Ishikawa (cell line): ENCODE data around the gene CAMTA1.

Source experiments
- CEBPB ChIP-seq: IDR thresholded peaks from 2 replicates; pipeline ENCODE4 v1.6.1; 2012
- CREB1 ChIP-seq: IDR thresholded peaks from 2 replicates; pipeline ENCODE4 v1.6.1; 2012; ENCODE audit warnings: low read depth
- EGR1 ChIP-seq: IDR thresholded peaks from 2 replicates; pipeline ENCODE4 v1.6.1; 2012
- EP300 ChIP-seq: IDR thresholded peaks from 2 replicates; pipeline ENCODE4 v1.6.1; 2012; ENCODE audit warnings: borderline replicate concordance
- FOXM1 ChIP-seq: IDR thresholded peaks from 2 replicates; pipeline ENCODE4 v1.6.1; 2012; ENCODE audit warnings: low read depth, borderline replicate concordance
- NFIC ChIP-seq: IDR thresholded peaks from 2 replicates; pipeline ENCODE4 v1.6.1; 2012
- RAD21 ChIP-seq: IDR thresholded peaks from 2 replicates; pipeline ENCODE4 v1.6.1; 2012; ENCODE audit warnings: low read depth
- TAF1 ChIP-seq: IDR thresholded peaks from 2 replicates; pipeline ENCODE4 v1.6.1; 2012; ENCODE audit warnings: low read depth, mild to moderate bottlenecking
- TCF12 ChIP-seq: IDR thresholded peaks from 2 replicates; pipeline ENCODE4 v1.6.1; 2012; ENCODE audit warnings: low read depth
- TEAD4 ChIP-seq: IDR thresholded peaks from 2 replicates; pipeline ENCODE4 v1.6.1; 2012
- YY1 ChIP-seq: IDR thresholded peaks from 2 replicates; pipeline ENCODE4 v1.6.1; 2012; ENCODE audit warnings: low read depth
- ZBTB7A ChIP-seq: IDR thresholded peaks from 2 replicates; pipeline ENCODE4 v1.6.1; 2012; ENCODE audit warnings: low read depth
- TF ChIP-seq, protein P1 (sequence below): IDR thresholded peaks from 2 replicates; pipeline ENCODE4 v1.6.1; 2012; ENCODE audit warnings: low read depth, mild to moderate bottlenecking
- TF ChIP-seq, protein P2 (sequence below): IDR thresholded peaks from 2 replicates; pipeline ENCODE4 v1.6.1; 2012
- TF ChIP-seq, protein P3 (sequence below): IDR thresholded peaks from 2 replicates; pipeline ENCODE4 v1.6.1; 2012

The CAMTA1 gene

DNA sequence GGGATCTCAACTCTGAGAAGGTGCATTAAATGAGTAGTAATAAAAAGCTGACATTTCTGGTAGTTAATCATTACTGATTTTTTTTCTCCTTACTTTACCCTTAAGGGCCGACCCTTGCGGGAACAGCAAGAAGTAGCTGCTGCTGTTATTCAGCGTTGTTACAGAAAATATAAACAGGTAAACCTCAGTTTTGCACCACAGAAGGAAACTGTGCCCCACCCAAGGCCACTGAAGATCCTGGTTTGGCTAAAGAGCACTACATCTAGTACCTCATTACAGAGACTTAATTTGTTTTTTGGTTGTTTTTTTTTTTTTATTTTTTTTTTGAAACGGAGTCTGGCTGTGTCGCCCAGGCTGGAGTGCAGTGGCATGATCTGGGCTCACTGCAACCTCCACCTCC is 962.4 kb downstream of the CAMTA1 start:
- TF ChIP-seq YY1: no peak
- TF ChIP-seq RAD21: no peak
- TF ChIP-seq CREB1: no peak
- TF ChIP-seq, protein P1, sequence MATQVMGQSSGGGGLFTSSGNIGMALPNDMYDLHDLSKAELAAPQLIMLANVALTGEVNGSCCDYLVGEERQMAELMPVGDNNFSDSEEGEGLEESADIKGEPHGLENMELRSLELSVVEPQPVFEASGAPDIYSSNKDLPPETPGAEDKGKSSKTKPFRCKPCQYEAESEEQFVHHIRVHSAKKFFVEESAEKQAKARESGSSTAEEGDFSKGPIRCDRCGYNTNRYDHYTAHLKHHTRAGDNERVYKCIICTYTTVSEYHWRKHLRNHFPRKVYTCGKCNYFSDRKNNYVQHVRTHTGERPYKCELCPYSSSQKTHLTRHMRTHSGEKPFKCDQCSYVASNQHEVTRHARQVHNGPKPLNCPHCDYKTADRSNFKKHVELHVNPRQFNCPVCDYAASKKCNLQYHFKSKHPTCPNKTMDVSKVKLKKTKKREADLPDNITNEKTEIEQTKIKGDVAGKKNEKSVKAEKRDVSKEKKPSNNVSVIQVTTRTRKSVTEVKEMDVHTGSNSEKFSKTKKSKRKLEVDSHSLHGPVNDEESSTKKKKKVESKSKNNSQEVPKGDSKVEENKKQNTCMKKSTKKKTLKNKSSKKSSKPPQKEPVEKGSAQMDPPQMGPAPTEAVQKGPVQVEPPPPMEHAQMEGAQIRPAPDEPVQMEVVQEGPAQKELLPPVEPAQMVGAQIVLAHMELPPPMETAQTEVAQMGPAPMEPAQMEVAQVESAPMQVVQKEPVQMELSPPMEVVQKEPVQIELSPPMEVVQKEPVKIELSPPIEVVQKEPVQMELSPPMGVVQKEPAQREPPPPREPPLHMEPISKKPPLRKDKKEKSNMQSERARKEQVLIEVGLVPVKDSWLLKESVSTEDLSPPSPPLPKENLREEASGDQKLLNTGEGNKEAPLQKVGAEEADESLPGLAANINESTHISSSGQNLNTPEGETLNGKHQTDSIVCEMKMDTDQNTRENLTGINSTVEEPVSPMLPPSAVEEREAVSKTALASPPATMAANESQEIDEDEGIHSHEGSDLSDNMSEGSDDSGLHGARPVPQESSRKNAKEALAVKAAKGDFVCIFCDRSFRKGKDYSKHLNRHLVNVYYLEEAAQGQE: no peak
- no peak for TF ChIP-seq EP300
- no peak for TF ChIP-seq TAF1
- no peak for TF ChIP-seq FOXM1
- no peak for TF ChIP-seq EGR1
- no peak for TF ChIP-seq TEAD4
- TF ChIP-seq, protein P2, sequence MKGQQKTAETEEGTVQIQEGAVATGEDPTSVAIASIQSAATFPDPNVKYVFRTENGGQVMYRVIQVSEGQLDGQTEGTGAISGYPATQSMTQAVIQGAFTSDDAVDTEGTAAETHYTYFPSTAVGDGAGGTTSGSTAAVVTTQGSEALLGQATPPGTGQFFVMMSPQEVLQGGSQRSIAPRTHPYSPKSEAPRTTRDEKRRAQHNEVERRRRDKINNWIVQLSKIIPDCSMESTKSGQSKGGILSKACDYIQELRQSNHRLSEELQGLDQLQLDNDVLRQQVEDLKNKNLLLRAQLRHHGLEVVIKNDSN: no peak

DNA sequence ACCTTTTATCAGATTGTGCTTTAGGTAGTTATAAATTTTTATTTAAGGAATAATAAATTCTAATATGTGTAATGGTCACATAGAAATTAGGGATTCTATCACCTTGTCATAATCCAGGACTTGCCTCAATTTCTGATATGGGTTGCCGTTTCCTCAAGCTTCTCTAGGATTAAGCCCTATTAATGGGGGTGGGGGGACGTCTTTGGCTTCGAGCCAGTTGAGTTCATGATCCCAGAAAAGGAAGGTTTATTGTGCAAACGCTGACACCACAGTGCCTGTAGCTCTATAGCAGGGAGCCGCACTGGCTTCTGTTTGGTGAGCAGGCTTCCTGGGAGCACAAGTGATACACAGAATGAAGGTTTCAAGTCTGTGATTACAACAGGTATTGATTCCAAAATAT is 963.9 kb downstream of the CAMTA1 start:
- TF ChIP-seq EGR1 (no peak), CREB1 (no peak), ZBTB7A (no peak), EP300 (no peak), NFIC (no peak), FOXM1 (no peak), TAF1 (no peak), CEBPB (no peak), RAD21 (no peak), TEAD4 (no peak), TCF12 (no peak), YY1 (no peak)
- TF ChIP-seq, protein P1: no peak
- TF ChIP-seq, protein P3, sequence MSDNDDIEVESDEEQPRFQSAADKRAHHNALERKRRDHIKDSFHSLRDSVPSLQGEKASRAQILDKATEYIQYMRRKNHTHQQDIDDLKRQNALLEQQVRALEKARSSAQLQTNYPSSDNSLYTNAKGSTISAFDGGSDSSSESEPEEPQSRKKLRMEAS: no peak
- TF ChIP-seq, protein P2: no peak

DNA sequence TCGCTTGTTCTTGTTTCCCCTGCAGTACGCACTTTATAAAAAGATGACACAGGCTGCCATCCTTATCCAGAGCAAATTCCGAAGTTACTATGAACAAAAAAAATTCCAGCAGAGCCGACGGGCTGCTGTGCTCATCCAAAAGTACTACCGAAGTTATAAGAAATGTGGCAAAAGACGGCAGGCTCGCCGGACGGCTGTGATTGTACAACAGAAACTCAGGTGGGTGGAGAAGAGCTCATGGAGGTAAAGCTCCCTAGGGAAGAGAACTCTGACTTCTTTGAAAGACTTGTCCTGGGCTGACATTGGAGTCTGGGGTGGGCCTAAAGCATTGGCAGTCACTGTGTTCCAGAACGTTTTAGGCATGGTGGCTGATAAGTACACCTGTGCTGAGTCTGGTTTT is 965.9 kb downstream of the CAMTA1 start:
- TF ChIP-seq ZBTB7A (no peak), EGR1 (no peak), TAF1 (no peak), TEAD4 (no peak), CEBPB (no peak), RAD21 (no peak), NFIC (no peak), CREB1 (no peak), YY1 (no peak), EP300 (no peak), TCF12 (no peak), FOXM1 (no peak)
- TF ChIP-seq, protein P2: no peak
- TF ChIP-seq, protein P1: no peak

DNA sequence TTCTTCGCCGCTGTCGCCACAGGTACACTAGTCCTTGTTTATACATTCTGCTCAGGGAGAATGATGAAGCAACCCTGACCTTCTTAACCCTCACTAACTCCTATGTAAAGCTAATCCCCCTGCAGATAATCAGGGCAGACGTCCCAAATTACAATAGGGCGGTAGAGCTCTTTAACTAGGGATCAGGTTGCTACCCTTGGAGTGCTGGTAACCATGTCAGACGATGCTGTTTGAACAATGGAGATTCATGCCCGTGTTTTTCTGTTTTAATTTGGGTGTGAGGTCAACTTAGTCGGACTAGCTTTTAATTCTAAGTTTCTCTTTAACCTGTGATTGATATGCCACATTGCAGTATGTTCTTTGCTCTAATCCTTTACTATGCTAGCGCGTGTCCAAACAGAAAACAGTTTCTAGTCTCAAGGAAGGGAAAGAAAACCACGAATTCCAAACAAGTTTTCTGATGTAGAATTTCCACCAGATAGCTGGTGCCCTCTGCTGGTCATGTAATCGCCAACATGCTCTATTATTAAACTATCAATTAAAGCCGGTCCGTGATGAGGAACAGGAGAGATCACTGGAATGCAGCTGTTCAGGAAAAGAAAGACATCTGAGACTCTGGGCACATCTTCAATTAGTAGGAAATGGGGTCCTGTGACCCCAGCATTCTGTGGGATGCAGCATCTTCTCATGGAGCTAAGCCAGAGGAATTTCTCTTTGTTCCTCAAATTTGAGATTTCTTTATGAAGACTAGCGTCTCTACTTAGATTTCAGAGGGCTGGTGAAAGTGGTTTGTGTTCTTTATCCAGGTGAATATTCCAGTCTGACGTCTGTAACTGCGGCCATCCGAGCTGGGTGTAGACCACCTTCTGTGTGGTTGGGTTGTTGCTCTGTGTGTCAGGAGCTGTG is 967.5 kb downstream of the CAMTA1 start:
- TF ChIP-seq EGR1 (no peak), TCF12 (no peak), RAD21 (peak; percentile 82), CREB1 (no peak), YY1 (no peak), CEBPB (no peak), TEAD4 (no peak)
- TF ChIP-seq, protein P2: no peak
